HG02938 (cell line): Measurements from ENCODE around the gene NTM.
"Not testable (repeated sequence)": the region's sequence is repeated elsewhere in the genome, so short reads cannot be mapped to it uniquely, and the experiment has no call there.

Experiments used
- ATAC-seq: cut with Tn5 transposase; IDR thresholded peaks from one replicate; pipeline ENCODE4 v1.9.1; 2021; ENCODE audit warnings: mild to moderate bottlenecking, moderate library complexity; ENCODE audit not compliant: unreplicated experiment

NTM gene

GRCh38 chr11:132048040-132048439, 677.6 kb downstream of the NTM start:
- ATAC-seq = no peak

- no peak for ATAC-seq
Observed at GRCh38 chr11:132049205-132049604, 678.8 kb downstream of the NTM start.

GRCh38 chr11:132050049-132050448, 679.6 kb downstream of the NTM start:
- no peak for ATAC-seq

- no peak for ATAC-seq
Observed at GRCh38 chr11:132050577-132051165, 680.3 kb downstream of the NTM start.

- no peak for ATAC-seq
Observed at GRCh38 chr11:132051704-132052103, 681.3 kb downstream of the NTM start.

- no peak for ATAC-seq
Observed at GRCh38 chr11:132052342-132052741, 681.9 kb downstream of the NTM start.

GRCh38 chr11:132052904-132053303, 682.5 kb downstream of the NTM start:
- ATAC-seq = no peak

- no peak for ATAC-seq
Observed at GRCh38 chr11:132054822-132055221, 684.4 kb downstream of the NTM start.

GRCh38 chr11:132055296-132055695, 684.9 kb downstream of the NTM start:
- ATAC-seq = no peak

GRCh38 chr11:132056689-132057088, 686.3 kb downstream of the NTM start:
- no peak for ATAC-seq

- no peak for ATAC-seq
Observed at GRCh38 chr11:132057266-132057665, 686.9 kb downstream of the NTM start.

- ATAC-seq = no peak
Observed at GRCh38 chr11:132058211-132058772, 687.9 kb downstream of the NTM start.

- ATAC-seq = no peak
Observed at GRCh38 chr11:132060567-132060966, 690.2 kb downstream of the NTM start.

GRCh38 chr11:132062031-132062430, 691.6 kb downstream of the NTM start:
- ATAC-seq = no peak

GRCh38 chr11:132062541-132062940, 692.1 kb downstream of the NTM start:
- ATAC-seq = no peak

- no peak for ATAC-seq
Observed at GRCh38 chr11:132064987-132065620, 694.7 kb downstream of the NTM start.

GRCh38 chr11:132068556-132068955, 698.1 kb downstream of the NTM start:
- no peak for ATAC-seq

GRCh38 chr11:132069593-132069992, 699.2 kb downstream of the NTM start:
- ATAC-seq = not testable (repeated sequence)

GRCh38 chr11:132070907-132071306, 700.5 kb downstream of the NTM start:
- ATAC-seq = not testable (repeated sequence)

GRCh38 chr11:132072044-132072857, 701.8 kb downstream of the NTM start:
- ATAC-seq = no peak

- ATAC-seq = no peak
Observed at GRCh38 chr11:132072858-132073211, 702.4 kb downstream of the NTM start.

GRCh38 chr11:132073787-132074186, 703.4 kb downstream of the NTM start:
- no peak for ATAC-seq
